C1 segment of cervical spinal cord (tissue), 14 donors: ENCODE data around the gene CAPN9.
A peak's percentile ranks its signal among the peaks of the same experiment; 100 is the strongest.

Experiments used
- DNase-seq, 14 donors: peaks; one replicate each; lab custom pipeline; 2025; lab: John Stamatoyannopoulos, UW

CAPN9 gene

DNA sequence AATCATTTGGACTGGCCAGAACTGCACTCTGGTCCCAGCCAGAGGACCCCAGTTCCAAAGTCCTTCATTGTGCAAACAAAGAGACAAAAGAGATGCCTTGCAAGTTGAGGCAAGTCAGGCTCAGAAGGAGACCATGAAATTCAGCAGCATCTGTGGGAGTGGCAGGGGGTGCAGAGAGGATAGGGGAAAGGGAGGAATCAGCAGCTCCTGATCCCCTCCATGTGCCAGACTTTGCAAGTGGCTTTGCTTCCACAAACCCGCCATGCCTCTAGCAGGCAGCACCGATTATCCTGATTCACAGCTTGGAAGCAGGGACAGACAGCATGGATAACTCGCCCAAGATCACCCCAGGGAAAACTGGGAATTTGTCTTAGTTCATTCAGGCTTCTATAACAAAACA is 2.1 kb upstream of the CAPN9 start:
- no peak for DNase-seq

DNA sequence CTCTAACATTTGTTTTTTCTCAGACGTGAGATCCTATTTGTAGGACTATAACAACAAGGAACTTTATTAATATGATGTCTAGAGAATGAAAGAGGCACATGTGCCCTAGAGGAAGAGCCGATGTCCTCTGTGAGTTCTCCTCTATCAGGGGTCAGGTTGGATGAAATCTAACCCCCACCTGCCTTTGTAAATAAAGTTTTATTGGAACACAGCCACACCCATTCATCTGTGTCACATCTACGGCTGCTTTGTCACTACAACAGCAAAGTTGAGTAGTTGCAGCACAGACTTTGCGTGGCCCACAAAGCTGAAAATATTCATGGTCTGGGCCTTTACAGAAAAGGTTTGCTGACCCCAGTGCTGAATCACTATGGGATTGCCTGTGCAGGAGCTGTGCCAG is 571 bp upstream of the CAPN9 start:
- DNase-seq: no peak

DNA sequence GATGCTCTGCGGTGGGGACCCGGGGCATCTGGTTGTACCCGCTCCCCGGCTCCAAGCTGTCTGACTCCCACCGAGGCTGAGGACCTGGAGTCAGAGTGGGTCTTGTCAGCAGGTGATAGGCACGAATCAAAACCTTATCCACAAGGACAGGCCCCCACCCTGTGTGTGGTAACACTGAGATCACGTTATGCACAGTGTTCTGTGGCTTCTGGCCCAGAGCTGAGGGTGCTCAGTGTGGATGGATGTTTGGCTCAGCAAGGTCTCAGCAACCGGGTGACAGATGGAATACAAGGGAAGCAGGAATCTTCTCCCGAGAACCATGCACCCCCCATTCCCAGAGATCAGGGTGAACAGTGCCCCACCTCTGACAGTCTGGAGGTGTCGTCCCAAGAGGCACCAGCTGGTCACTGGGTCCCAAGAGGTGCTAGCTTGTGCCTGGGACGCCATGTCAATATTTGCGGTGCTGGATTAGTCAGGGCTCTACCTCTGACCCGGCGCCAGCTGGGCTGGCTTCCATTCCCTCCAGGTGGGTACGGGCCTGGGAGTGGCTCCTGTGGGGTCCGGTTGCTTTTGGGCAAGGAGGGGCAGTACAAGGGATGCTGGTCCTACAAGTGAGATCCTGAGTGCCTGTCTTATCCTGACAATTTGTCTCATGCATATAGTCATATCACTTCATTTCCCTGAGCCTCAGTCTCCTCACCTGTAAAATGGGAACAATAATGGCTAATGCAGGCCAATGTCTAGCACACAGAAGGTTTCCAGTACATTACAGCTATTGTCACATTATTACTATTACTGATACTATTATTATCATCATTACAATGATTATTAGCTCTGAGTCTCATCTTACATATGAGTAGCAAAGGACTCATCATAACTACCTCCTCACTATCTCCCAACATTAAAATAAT is 957 bp downstream of the CAPN9 start:
- DNase-seq: peak in 1 of 14 donors; percentile 63

GRCh38 chr1:230749150-230749549 is 2.0 kb downstream of the CAPN9 start:
- DNase-seq: no peak

DNA sequence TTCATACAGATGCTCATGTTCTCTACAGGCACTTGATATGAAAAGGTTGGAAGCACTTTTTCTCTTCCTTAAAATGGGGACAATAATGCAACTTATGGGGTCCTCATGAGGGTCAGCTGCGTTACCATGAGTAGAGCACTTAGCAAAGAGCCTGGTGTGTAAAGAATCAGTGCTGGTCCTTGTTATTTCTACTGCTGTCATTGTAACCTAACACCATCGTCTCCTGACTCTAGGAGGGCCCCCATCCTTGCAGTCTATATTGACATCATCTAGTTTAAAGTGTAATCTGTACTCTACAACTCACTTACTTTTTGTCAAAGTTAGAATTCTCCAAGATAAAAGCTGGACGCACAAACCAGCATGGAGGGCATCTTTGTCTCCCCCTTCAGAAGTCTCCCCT is 2.4 kb downstream of the CAPN9 start:
- no peak for DNase-seq

GRCh38 chr1:230750576-230750975 is 3.4 kb downstream of the CAPN9 start:
- DNase-seq: no peak

- peak in 1 of 14 donors; percentile 24 for DNase-seq
Observed at GRCh38 chr1:230750986-230751625, 3.9 kb downstream of the CAPN9 start.

DNA sequence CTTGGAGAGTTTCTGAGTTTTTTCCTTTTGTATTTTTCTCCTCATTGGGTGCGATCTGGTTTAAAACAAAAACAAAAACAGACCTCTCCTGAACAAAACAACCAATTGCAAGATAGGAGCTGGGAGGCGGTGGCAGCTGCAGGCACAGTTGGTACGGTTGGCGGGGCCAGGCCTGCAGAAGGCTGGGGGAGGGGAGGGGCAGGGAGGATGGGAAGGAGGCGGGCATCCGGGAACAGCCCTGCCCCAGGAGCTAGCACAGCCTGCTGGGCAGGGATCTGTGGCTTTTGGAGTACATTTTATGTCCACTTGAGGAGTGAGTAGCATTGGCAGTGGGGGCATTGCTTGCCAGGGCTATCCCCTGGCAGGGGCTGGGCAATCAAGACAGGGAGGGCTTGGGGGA is 5.2 kb downstream of the CAPN9 start:
- DNase-seq: peak; percentile 20 to 97 (median 79)

DNA sequence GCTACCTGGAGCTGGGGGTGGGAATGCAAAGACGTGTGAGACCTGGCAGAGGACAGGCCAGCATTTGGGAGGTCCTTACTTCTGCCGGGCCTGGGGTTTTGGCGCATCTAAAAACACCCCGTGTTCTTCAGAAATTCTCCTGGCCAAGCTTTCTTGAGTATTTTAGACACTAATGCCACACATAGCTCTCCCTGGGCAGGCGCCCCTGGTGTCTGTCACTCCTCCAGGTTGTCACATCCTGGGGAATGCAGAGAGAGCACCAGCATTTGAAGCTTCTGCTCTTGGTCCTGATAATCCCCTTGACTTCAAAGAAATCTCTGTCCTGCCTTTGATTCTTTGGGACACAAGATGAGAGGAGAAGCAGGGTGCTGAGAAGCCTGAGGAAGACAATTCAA is 6.0 kb downstream of the CAPN9 start:
- DNase-seq: peak in 3 of 14 donors; percentile 36 to 53 (median 52)

GRCh38 chr1:230753586-230754251 is 6.5 kb downstream of the CAPN9 start:
- peak in 7 of 14 donors; percentile 23 to 72 (median 58) for DNase-seq

DNA sequence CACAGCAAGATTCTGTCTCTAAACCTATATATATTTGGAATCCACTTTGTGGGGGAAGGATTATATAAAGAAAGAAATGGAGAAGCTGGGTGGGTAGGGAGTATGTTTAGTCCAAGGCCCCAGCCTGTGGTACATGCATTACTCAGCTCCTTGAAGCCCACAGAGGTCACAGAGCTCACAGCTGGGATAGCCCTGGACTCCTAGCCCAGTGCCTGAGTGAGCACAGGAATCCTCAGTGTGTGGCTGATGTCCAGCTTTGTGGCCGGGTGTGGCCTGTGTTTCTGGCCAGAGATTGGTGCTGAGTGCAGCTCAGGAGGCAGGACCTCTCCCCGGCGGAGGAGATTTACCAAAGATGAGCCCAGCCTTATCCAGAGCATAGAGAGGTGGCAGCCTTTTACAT is 7.6 kb downstream of the CAPN9 start:
- DNase-seq: peak in 1 of 14 donors; percentile 62

- no peak for DNase-seq
Observed at GRCh38 chr1:230757856-230758708, 10.9 kb downstream of the CAPN9 start.

DNA sequence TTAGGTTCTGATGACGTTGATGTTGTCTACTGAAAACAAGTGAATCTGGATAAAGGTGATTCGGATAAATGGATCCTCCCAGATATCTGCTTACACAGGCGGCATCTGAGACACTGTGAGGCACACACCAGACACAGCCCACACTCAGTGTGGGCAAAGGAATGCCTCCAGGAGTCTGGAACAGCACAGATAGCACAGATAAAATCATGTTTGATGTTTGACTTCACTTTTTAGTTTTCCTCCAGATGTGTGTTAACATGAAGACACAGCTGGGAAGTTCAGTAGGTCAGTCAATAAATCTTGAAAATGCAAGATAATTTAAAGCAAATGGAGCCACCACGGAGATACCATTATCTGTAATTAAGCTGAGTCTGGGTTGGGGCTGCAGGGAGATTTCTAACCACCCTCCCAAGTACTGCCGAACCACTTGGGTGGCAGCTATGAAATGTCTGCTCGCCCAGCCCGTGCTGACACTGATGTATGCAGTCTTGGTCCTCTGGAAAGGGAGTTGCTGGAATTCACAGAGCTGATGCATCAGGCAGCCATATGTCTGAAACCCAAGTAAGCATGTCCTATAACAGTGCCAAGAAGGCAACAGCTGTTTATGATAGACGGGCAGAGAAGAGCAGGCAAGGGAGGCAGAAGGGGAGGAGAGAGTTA is 11.7 kb downstream of the CAPN9 start:
- DNase-seq: no peak

DNA sequence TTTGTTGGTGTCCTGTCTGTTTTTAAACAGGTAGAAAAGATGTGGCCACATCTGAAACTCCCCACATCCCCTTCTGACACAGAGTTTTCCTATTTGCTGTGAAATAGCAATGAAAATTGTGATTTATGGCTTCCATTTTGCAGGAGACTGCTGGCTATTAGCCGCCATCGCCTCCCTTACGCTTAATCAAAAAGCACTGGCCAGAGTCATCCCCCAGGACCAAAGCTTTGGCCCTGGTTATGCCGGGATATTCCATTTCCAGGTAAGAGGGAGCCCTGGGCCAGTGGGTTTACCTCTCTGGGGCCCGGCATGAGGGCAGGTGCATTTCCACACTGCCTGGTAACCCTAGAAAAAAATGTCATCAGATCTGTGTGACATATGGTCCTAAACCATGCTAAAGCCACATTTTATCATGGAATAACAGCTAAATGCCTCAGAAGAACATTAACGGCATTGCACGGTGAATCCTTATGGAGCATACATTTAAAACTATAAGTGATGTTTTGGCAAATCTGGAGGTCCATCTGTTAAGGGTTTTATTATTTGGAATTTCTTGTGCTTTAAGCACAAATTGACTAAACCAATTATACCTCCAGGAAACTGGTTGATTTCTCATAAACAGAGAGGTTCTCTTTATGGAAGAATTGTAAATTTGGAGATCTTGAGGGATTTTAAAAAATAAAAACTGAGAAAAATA is 12.3 kb downstream of the CAPN9 start:
- DNase-seq: no peak

DNA sequence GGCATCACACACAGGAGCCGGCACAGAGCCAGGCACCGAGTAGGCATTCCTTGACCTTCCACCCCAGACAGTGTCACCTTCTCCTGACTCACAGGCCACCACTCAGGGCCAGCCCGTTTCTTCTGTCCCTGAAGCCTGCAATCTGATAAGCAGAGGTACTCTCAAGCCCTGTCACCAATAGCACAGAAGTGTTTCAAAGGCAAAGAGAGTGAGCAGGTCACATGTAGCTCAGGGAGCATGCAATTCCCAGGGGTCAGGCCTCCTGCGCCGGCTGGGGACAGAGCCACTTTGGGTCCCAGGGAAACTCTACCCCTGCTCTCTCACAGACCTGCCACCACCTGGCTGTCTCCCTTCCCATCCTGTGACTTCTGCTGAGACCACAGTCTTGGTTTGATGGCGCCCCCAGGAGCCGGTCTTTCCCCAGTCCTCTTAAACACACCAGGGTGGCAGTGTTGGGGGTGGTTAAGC is 13.2 kb downstream of the CAPN9 start:
- DNase-seq: no peak

DNA sequence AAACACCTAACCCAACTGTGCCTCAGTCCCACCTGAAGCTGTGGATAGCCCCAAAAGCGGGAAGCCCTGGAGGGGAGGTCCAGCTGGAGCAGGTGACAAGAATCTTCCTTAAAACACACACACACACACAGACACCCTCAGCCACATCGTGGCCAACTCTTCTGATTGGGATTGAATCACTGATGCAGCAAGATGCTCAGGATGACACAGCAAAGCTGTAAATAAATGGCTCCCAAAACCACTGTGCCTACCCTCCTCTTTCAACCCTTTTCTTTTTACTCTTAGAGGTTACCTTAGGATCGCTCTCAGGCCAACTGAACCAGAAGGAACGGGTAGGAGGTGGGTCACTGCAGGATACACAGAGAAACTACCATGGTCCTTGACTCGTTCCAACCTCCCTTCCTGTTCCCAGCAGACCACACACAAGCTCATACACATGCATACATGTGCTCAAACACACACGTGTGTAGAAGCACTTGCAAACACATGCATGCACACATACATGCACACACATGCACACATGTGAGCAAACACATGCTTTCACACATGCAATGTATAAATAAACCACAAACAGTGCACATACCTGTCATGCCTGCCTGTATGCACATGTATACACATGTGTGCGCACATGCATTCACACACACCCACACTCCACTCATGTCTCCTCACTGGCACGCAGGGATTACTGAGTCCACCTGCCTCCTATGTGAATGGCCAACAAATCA is 14.4 kb downstream of the CAPN9 start:
- DNase-seq: no peak

DNA sequence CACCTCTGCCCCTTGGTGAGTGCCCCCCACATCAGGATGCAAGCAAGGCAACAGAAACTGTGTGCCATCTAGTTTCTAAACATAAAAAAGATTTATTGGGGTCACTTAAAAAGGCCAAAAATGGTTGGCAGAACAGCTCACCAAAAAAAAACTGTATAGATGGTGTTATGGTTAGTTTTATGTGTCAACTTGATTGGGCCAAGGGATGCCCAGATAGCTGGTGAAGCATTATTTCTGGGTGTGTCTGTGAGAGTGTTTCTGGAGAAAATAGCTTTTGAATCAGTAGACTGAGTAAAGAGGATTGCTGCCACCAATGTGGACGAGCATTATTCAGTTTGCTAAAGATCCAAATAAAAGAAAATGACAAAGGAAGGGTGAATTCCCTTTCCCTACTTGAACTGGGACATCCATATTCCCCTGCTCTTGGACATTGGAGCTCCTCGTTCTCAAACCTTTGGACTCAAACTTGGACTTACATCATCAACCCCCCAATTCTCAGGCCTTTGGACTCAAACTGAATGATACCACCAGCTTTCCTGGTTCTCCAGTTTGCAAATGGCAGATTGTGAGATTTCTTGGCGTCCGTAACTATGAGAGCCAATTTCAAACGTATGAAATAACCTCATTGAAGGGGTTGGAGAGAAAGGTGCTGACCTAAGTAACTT is 16.9 kb downstream of the CAPN9 start:
- no peak for DNase-seq

GRCh38 chr1:230766318-230766717 is 19.1 kb downstream of the CAPN9 start:
- no peak for DNase-seq
